Panc1 (cell line): ENCODE measurements around the gene ZNFX1. TPM values are rescaled to one million over a fixed set of nuclear protein-coding genes. Genes with fewer than 3 reads are reported as not detected.

Source experiments
- ATAC-seq: fragments of 200-7000 bp; cut with Tn5 transposase; 2 replicates; pipeline ENCODE4 v1.9.1; 2020; ENCODE audit warnings: mild to moderate bottlenecking, moderate library complexity
- BruUV-seq: library from RNA; stranded (reverse); fragments of 400-500 nt; replicated peaks from 2 replicates; lab custom pipeline; 2021; lab: Mats Ljungman, UMichigan
- CTCF ChIA-PET: fragments of 300-600 bp; sonication (Branson Sonifier 250); formaldehyde crosslinking; loops from one replicate; lab custom pipeline; 2022; ENCODE audit warnings: antibody characterized with exemption; lab: Charles Lee
- POLR2A ChIA-PET: fragments of 300-600 bp; sonication (Branson Sonifier 250); formaldehyde crosslinking; loops from one replicate; lab custom pipeline; 2022; ENCODE audit warnings: antibody characterized with exemption; lab: Charles Lee
- DNase-seq: peaks from one replicate; pipeline ENCODE4 v3.0.0-alpha.2; 2010; ENCODE audit warnings: low read depth, low spot score
- H3K27ac ChIP-seq: 2 replicates; pipeline ENCODE4 v1.5.1; 2011; ENCODE audit warnings: mild to moderate bottlenecking, low read length, inconsistent platforms
- H3K27me3 ChIP-seq: fragments of 200-500 bp; sonication (Bioruptor generic); 2 replicates; pipeline ENCODE4 v1.6.0; 2014; ENCODE audit warnings: low read length, inconsistent platforms; ENCODE audit not compliant: control insufficient read depth, insufficient read depth
- H3K36me3 ChIP-seq: fragments of 200-500 bp; sonication (Bioruptor generic); 2 replicates; pipeline ENCODE4 v1.5.1; 2014; ENCODE audit warnings: inconsistent platforms, mild to moderate bottlenecking, low read length, moderate library complexity; ENCODE audit not compliant: control insufficient read depth, insufficient read depth
- H3K4me1 ChIP-seq: 2 replicates; pipeline ENCODE4 v1.5.1; 2011; ENCODE audit warnings: inconsistent platforms, mild to moderate bottlenecking, low read length, moderate library complexity; ENCODE audit not compliant: control insufficient read depth, insufficient read depth
- H3K4me3 ChIP-seq, 2 experiments: 2 replicates each; pipeline ENCODE4 v1.5.1; 2011 to 2012; ENCODE audit warnings: low read depth in 2 of 2, low read length in 2 of 2, mild to moderate bottlenecking in 2 of 2, inconsistent platforms in 1 of 2, moderate library complexity in 1 of 2
- H3K9me3 ChIP-seq: fragments of 200-500 bp; sonication (Bioruptor generic); 2 replicates; pipeline ENCODE4 v1.5.1; 2014; ENCODE audit warnings: low read depth, mild to moderate bottlenecking, inconsistent platforms, low read length, moderate library complexity; ENCODE audit not compliant: control insufficient read depth, insufficient read depth
- POLR2AphosphoS5 ChIP-seq: IDR thresholded peaks from 2 replicates; pipeline ENCODE4 v1.6.1; 2012; ENCODE audit warnings: mild to moderate bottlenecking, low read depth, low read length, moderate library complexity
- SIN3A ChIP-seq: IDR thresholded peaks from 2 replicates; pipeline ENCODE4 v1.6.1; 2012; ENCODE audit warnings: low read depth, mild to moderate bottlenecking, low read length, moderate library complexity, borderline replicate concordance; ENCODE audit not compliant: insufficient read depth
- TCF7L2 ChIP-seq: IDR thresholded peaks from 2 replicates; pipeline ENCODE4 v1.6.1; 2011; ENCODE audit warnings: mild to moderate bottlenecking, low read depth, low read length, inconsistent platforms
- in situ Hi-C: cut with HindIII; loops from 2 replicates; pipeline ENCODE4 v1.10.0; 2016; ENCODE audit warnings: low sequenced_read_pairs, low pct_unique_long_range_greater_than_20kb
- intact Hi-C: fragments of 100-400 bp; cut with micrococcal nuclease; formaldehyde crosslinking; loops from one replicate; pipeline ENCODE4 v1.10.0; 2022; ENCODE audit not compliant: unreplicated experiment
- total RNA-seq: library from RNA; stranded (reverse); gene quantifications from one replicate; pipeline ENCODE4 v1.2.1, GENCODE V29; 2021; ENCODE audit not compliant: unreplicated experiment
- TF ChIP-seq, protein P1 (sequence below), 2 experiments: IDR thresholded peaks; 2 replicates each; pipeline ENCODE4 v1.6.1; 2011 to 2012; ENCODE audit warnings: low read depth in 2 of 2, control low read depth in 1 of 2, low read length in 1 of 2, mild to moderate bottlenecking in 1 of 2, moderate library complexity in 1 of 2; ENCODE audit not compliant: insufficient read depth in 1 of 2
- TF ChIP-seq, protein P2 (sequence below): fragments of 450-650 bp; IDR thresholded peaks from 2 replicates; pipeline ENCODE4 v1.5.1; 2017; ENCODE audit warnings: mild to moderate bottlenecking

Gene ZNFX1
- total RNA-seq, 1 experiment from 2014 or later: 39.4 TPM

DNA sequence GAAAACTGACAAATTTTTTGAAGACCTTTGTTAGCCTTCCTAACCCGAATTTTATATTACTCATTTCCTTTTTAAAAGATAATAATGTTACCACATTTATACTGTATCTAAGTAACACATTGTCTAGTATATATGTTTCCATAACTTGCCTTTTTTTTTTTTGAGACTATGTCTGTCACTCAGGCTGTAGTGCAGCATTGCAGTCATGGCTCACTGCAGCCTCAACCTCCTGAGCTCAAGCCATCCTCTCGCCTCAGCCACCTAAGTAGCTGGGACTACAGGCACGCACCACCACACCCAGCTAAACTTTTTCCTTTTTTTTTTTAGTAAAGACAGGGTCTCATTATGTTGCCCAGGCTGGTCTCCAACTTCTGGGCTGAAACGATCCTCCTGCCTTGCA, 18.6 kb downstream of the ZNFX1 start:
- H3K27ac ChIP-seq: no peak overlapping the region
- intact Hi-C loops: no loop called here
- TF ChIP-seq, protein P1, sequence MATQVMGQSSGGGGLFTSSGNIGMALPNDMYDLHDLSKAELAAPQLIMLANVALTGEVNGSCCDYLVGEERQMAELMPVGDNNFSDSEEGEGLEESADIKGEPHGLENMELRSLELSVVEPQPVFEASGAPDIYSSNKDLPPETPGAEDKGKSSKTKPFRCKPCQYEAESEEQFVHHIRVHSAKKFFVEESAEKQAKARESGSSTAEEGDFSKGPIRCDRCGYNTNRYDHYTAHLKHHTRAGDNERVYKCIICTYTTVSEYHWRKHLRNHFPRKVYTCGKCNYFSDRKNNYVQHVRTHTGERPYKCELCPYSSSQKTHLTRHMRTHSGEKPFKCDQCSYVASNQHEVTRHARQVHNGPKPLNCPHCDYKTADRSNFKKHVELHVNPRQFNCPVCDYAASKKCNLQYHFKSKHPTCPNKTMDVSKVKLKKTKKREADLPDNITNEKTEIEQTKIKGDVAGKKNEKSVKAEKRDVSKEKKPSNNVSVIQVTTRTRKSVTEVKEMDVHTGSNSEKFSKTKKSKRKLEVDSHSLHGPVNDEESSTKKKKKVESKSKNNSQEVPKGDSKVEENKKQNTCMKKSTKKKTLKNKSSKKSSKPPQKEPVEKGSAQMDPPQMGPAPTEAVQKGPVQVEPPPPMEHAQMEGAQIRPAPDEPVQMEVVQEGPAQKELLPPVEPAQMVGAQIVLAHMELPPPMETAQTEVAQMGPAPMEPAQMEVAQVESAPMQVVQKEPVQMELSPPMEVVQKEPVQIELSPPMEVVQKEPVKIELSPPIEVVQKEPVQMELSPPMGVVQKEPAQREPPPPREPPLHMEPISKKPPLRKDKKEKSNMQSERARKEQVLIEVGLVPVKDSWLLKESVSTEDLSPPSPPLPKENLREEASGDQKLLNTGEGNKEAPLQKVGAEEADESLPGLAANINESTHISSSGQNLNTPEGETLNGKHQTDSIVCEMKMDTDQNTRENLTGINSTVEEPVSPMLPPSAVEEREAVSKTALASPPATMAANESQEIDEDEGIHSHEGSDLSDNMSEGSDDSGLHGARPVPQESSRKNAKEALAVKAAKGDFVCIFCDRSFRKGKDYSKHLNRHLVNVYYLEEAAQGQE (IDR thresholded peaks at IDR 0.05; ENCODE audit: insufficient read depth in 1 of 2, low read depth in 2 of 2, low read length in 1 of 2): no peak
- TF ChIP-seq TCF7L2 (no peak), SIN3A (no peak), POLR2AphosphoS5 (no peak)
- TF ChIP-seq, protein P2, sequence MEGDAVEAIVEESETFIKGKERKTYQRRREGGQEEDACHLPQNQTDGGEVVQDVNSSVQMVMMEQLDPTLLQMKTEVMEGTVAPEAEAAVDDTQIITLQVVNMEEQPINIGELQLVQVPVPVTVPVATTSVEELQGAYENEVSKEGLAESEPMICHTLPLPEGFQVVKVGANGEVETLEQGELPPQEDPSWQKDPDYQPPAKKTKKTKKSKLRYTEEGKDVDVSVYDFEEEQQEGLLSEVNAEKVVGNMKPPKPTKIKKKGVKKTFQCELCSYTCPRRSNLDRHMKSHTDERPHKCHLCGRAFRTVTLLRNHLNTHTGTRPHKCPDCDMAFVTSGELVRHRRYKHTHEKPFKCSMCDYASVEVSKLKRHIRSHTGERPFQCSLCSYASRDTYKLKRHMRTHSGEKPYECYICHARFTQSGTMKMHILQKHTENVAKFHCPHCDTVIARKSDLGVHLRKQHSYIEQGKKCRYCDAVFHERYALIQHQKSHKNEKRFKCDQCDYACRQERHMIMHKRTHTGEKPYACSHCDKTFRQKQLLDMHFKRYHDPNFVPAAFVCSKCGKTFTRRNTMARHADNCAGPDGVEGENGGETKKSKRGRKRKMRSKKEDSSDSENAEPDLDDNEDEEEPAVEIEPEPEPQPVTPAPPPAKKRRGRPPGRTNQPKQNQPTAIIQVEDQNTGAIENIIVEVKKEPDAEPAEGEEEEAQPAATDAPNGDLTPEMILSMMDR: no peak
- H3K9me3 ChIP-seq: no peaks in the 10 kb centered on the region
- ATAC-seq (no peak), DNase-seq (no peak)
- in situ Hi-C loops: no loop called here
- H3K4me3 ChIP-seq: no peak overlapping the region
- H3K36me3 ChIP-seq: peaks cover 34% of the 10 kb centered on the region
- ChIA-PET POLR2A (interaction anchor here (0.6 kb wide), 1 partner anchor 19 kb away, joined by 4 read pairs; no protein-coding TSS in a partner anchor), CTCF (interaction anchor here (0.6 kb wide), 1 partner anchor 249 kb away, joined by 3 read pairs; no protein-coding TSS in a partner anchor)
- no peaks in the 10 kb centered on the region for H3K4me1 ChIP-seq
- no TSS peak for BruUV-seq
- no peaks in the 10 kb centered on the region for H3K27me3 ChIP-seq

DNA sequence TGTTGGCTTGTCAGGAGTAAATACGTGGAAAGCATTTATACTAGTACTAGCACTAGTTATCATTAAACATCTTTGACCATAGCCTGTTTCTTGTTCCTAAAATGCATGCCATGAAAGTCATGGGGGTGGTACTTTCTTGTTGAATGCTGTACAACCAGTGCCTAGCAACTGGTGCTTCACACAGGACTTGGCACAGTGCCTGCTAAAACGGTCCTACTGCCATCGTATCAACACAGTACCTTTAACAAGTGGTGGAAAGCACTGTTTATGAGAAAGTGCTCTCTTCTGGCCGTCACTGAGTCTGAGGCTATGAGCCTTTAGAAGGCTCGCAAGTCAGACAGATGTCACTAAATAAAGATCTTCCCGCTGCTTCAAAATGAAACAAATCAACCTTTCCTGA, 21.6 kb downstream of the ZNFX1 start:
- intact Hi-C loops (no loop called here), in situ Hi-C loops (no loop called here)
- Histone ChIP-seq H3K9me3 (no peaks in the 10 kb centered on the region), H3K4me3 (no peak overlapping the region), H3K4me1 (no peaks in the 10 kb centered on the region), H3K27ac (no peak overlapping the region), H3K27me3 (no peaks in the 10 kb centered on the region), H3K36me3 (peaks cover 36% of the 10 kb centered on the region)
- POLR2A ChIA-PET: no interaction called here
- DNase-seq: no peak
- ATAC-seq: no peak
- no TSS peak for BruUV-seq
- no peak for TF ChIP-seq POLR2AphosphoS5
- TF ChIP-seq TCF7L2: no peak
- CTCF ChIA-PET: no interaction called here

DNA sequence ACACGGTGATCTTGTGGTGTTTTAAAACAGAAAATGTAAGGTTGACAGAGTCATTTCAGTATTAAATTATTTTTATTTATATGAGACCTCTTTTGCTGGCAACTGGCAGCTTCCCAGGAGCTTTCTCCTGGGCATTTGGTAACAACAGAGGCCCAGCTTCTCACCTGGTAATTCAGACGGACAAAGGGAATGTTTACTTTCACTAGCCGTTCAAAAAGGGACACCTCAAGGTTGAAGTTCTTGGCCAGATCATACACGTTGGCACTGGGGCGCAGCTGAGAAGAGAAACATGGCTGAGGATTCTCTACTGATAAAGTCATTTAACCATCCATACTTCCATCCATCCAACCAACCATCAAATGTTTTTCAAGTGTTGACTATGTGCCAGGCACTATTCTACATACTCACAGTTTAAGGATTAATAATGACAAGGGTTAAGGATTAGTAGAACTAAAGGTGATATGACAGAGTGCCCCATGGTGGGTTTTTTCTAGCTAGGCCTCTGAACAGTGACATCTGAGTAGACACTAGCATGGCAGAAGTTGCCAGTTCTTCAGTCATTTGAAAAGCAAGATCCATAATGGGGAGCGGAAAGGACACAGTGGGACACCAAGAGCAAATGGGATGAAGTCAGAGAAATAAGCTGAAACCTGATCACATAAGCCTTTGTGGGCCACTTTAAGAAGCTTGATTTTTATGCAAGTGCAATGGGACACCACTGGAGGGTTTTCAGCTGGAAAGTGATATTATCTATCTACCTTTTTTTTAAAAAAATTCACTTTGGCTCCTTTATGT, 25.1 kb downstream of the ZNFX1 start:
- CTCF ChIA-PET: interaction anchor here (0.7 kb wide), 1 partner anchor 283 kb away, joined by 3 read pairs; no protein-coding TSS in a partner anchor
- Histone ChIP-seq H3K27ac (no peak overlapping the region), H3K27me3 (no peaks in the 10 kb centered on the region), H3K36me3 (peaks cover 38% of the 10 kb centered on the region), H3K4me1 (no peaks in the 10 kb centered on the region), H3K9me3 (no peaks in the 10 kb centered on the region), H3K4me3 (no peak overlapping the region)
- in situ Hi-C loops (no loop called here), intact Hi-C loops (no loop called here)
- POLR2A ChIA-PET: no interaction called here
- TF ChIP-seq, protein P1 (IDR thresholded peaks at IDR 0.05; ENCODE audit: insufficient read depth in 1 of 2, low read depth in 2 of 2, low read length in 1 of 2): no peak
- TF ChIP-seq TCF7L2 (no peak), SIN3A (no peak), POLR2AphosphoS5 (no peak)
- TF ChIP-seq, protein P2: no peak
- DNase-seq (no peak), ATAC-seq (no peak)
- no TSS peak for BruUV-seq
